ENCODE results near the gene VPS18.

Gene VPS18

GRCh38 chr15:40936709-40937666 is 42.7 kb downstream of the VPS18 start:
- DNase-seq = no peak

DNA sequence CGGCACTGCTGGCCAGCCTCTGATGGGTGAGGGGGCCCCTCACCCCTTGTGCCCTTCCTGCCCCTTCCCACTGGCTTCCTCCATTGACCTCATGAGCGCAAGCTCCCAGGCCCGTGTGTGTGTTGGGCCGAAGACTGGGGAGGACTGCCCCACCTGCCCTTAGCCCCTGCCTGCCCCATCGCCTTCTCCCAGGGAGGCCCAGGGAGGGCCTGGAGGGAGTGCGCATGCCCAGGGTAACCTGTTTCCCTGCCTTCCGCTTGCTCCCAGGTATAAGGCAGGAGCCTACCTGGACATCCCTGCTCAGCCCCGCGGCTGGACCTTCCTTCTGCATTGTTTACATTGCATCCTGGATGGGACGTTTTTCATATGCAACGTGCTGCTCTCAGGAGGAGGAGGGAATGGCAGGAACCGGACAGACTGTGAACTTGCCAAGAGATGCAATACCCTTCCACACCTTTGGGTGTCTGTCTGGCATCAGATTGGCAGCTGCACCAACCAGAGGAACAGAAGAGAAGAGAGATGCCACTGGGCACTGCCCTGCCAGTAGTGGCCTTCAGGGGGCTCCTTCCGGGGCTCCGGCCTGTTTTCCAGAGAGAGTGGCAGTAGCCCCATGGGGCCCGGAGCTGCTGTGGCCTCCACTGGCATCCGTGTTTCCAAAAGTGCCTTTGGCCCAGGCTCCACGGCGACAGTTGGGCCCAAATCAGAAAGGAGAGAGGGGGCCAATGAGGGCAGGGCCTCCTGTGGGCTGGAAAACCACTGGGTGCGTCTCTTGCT is 43.7 kb downstream of the VPS18 start:
- no peak for DNase-seq

GRCh38 chr15:40938536-40938870 is 44.3 kb downstream of the VPS18 start:
- DNase-seq = no peak

DNA sequence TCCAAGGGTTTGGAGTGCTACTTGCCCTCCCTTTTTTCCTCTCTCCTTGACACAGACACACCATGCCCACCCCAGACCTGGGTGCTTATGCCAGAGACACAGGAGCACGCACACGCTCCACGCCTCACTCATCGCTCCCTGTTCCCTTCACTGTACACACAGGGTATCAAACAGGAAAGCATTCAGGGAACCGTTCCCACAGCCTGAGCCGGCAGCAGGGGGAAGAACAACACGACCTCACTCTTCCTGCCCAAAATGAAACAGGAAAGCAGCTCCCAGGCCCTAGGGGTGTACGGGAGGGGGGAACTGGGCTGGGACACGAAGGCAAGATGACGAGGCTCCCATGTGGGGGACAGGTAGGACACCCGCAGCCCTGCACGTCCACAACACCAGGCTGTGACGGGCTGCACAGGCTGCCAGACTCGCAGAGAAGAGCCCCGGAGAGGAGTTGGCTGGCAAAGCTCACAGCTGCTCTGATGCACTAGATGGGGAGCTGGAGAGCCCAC is 46.1 kb downstream of the VPS18 start:
- DNase-seq = no peak

DNA sequence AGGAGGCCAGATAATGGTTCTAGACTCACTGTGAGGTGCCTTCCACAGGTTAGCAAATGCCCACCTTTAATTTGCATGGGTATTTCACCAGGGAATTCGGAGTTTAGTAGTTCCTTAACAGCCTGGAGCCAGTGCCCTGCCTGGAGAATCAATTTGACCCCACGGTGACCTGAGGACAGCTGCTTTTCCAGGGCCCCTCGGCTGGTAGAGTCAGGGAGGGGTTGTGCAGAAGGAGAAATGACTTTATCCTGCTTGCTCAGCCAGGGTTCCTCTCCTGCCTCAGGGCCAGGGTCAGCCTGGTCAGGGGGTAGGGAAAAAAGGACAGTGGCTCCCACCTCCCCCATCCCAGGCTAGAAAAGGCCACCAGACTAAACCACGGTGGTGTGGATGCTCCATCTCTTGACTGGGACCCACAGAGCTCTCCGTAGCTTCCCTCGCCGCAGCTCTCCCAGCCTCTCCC is 46.8 kb downstream of the VPS18 start:
- DNase-seq = no peak

DNA sequence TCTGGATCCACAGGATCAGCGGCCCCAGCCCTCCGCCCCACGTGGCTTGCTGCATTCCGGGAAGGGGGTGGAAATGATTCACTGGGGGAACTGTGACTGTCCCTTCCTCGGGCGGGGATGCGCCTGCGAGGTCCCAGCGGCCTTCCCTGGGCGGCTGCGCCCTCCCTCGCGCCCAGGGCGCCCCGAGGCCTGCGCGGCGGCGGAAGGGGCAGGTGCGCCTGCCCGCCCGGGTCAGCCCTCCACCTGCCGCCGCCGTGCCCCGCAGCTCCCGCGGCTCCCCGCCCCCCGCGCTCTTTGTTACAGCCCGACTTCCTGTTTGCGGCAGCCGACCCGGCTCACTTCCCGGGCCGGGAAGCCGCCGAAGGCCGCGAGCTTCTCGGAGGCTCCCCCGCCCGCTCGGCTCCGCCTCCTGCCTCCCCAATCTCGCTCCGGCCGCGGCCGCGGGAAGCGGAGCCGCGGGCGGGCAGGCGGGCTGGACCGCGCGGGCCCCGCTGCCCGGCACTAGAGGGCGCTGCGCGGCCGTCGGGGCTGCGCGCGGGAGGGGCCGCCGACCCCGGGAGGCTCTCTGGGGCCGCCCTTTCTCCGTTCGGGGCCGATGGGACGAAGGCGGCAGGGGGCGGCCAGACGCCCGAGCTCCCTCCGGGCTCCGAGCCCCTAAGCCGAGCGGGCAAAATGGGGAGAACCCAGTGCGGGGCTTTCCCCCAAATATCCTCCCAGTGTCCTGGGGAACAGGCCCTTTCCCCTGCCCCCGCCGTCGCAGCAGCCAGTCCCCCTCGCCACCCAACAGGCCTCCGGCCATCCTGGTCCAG is 47.5 kb downstream of the VPS18 start:
- peak in 1 of 2 experiments; percentile 30 for DNase-seq

DNA sequence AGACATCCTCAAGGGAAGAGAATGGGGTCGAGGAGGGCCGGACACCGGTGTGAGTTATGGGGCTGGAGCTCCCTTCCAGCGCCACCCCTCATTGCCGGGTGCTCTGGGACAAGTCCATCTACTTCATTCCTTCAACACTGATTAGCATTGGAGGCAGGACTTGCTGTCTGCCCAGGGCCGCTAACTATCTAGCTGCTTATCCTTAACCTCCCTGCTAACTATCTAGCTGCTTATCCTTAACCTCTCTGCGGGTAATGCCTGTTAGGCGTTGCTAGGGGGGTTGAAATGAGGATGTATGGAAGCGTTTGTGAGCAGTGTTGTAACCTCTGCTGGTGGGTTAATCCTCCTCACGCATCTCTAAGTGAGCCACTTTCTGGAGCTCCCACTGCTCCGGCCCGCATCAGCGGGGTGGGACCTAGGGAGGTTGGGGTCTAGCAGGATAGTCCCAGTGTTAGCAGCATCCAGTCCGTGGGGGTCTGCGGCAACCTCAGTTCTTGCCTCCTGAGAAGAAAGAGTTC is 48.1 kb downstream of the VPS18 start:
- DNase-seq = no peak

DNA sequence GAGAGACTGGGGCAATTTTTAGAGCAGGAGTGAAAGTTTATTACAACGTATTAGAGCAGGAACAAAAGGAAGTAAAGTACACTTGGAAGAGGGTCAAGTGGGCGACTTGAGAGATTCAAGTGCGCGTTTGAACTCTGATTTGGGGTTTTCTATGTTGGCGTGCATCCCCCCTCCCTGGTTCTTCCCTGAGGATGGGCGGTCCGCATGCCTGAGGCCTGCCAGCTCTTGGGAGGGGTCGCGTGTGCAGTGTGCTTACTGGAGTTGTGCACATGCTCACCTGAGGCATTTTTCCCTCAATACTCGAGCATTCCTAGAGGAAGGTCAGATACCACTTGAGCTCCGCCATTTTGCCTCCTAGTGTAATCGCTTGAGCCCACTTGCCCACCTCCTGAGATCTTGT is 48.6 kb downstream of the VPS18 start:
- no peak for DNase-seq

DNA sequence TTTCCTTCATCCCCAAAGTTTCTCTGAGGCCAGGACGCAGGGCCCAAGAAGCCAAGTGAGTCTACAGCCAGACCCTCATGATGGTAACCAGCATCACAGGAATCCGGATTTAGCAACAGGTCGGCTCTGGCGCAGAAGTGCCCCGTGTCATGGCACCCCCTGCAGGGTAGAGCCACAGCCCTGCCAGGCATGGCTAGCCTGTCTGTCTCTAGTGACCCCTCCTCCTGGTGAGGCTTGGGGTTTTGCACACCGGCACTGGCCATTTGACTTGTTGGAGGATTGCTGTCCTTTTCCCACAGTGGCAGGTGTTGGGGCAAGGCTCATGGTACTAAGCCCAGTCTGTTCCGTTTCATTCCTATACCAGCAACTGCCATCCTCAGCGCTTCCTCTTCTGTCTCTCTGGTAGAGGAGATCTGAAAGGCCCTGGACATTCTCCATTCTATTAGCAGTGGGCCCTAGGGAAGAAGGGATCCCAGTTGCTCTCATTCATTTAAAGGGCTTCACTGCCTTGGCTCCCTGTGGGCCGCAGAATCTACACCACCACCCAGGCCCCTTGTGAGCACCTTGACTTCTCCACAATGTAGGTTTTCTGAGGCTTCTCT is 49.6 kb downstream of the VPS18 start:
- no peak for DNase-seq

DNA sequence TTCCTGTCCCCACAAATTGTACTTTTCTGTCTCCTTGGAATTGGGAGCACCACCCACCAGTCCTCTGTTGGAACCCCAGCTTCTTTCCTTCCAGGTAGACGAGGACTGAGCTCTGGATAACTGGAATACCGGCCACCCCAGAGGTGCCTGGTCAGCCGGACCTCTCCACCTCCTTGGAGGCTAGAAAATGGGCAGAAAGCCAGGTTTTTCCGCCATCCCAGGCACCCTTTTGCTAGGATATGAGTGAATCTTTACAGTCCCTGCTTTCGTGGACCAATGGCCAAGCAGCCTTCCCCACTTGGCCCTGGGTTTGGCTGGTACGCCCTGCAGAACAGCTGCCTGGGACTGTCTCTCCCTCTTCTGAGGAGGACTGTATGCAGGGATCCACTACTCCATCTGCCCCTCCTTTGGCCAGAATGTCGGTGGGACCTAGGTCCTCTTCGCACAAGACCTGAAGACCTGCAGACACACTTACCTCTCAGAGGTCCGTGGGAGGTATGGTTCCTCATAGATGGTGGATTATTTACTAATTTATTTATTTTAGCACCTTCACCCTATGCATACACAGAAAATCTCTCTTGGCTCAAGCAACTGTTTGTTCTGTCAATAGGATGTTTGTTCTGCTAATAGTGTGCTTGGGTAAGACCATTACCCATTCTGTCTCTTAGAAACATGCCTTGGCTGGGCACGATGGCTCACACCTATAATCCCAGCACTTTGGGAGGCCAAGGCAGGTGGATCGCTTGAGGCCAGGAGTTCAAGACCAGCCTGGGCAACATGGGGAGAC is 50.5 kb downstream of the VPS18 start:
- DNase-seq = no peak

DNA sequence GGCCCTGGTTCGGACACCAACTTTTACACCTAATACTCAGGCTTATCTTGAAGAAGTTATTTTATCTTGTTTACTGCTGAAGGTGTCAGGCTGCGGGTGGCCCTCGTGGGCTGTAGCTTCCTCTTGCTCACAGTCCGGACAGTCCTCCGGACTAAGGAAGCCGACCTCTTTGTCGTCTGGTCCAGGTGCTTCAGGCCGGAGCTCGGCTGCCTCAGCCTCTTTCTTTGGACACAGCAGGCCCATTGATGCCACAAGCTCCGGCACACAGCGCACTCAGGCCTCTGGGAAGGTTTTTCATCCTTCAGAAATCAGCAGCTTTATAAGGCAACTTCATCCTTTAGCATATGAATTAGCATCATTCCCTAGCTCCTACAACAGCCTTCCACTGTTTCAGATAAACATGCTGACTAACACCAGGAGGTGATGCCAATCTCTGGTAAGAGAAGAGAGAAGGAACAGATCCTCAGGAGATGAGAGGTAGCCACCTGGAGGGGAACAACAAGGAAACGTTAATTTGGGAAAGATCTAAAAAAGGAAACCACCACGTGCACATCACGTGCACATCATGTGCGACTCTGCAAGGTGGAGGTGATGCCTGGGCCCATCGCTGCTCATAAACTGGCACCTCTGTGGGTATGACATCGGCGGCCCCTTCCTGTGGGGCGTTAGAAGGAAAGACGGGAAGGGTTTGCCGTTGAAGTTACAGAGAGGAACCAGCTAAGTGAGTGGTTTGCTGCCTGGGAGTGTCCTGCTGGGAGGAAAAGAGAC is 54.6 kb downstream of the VPS18 start:
- DNase-seq = no peak

DNA sequence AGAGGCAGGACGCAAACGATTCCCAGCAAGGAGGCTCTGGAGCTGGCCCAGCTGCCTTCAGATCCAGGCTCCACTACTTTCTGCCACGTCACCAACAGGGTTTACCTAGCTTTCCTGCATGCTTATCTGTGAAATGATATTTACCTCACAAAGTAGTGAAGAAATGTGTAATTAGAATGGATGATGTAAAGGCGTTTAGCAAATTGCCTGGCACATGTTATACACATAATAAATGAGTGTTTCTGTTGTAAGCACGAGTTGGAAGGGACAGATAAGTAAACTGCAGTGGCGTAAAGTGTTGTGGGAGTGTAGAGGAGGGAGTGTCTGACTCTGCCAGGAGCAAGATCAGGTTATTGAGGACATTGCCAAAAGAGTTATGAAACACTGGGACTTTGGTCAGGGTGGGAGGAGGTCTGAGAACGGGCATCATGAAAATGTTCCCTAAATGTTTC is 55.5 kb downstream of the VPS18 start:
- DNase-seq = no peak

- DNase-seq = no peak
These were observed 57.5 kb downstream of the VPS18 start for GRCh38 chr15:40951764-40952163.

GRCh38 chr15:40952301-40952900 is 58.2 kb downstream of the VPS18 start:
- no peak for DNase-seq

- DNase-seq = peak; percentile 62 to 93
These were observed 58.9 kb downstream of the VPS18 start, which contains the start of gene CHAC1 for GRCh38 chr15:40952901-40953712. TSS of gene CHAC1 (plus strand) at chr15:40953471. CDS start at chr15:40953584, 113 bp downstream.

Measured in cerebellar nuclear complex (tissue), 1 donor.